Right lobe of liver (tissue), 4 donors: ENCODE measurements around the gene SLPI.

Experiments used
- POLR2A ChIP-seq: fragments of 450-650 bp; IDR thresholded peaks from one replicate; pipeline ENCODE4 v1.6.1; 2017; ENCODE audit warnings: antibody characterized with exemption, mild to moderate bottlenecking
- TF ChIP-seq, protein P1 (sequence below), 4 donors: fragments of 200-600 bp in 3 of 4; fragments of 450-650 bp in 1 of 4; IDR thresholded peaks; one replicate each; pipeline versions ENCODE4 v1.5.1 to v1.8.0; 2016 to 2022; ENCODE audit warnings: antibody characterized with exemption in 4 of 4, mild to moderate bottlenecking in 2 of 4
- donor health status: DM: no; HTN: no; CAD: no.
- donor health status: DM: no; HTN: no; CAD: no.
- donor health status: DM: no; HTN: yes; CAD: no.

DNA sequence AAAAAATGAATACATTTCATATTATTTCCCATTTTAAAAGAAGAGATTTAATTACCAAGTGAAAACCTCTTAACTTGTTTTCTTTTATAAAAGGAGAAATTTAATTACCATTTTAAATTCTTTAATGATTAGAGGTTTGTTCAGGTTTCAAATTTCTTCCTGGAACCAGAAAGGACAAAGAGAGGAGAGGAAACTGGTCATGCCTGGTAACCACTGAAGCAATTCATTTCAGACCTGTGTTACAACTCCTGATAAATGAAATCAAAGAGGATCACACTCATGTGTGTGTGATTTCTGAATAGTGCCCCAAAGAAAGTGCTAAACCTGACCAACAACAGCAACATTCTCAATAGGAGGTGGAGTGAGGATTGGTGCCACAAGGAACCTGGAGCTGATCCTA lies 12.6 kb upstream of the SLPI start:
- TF ChIP-seq, protein P1, sequence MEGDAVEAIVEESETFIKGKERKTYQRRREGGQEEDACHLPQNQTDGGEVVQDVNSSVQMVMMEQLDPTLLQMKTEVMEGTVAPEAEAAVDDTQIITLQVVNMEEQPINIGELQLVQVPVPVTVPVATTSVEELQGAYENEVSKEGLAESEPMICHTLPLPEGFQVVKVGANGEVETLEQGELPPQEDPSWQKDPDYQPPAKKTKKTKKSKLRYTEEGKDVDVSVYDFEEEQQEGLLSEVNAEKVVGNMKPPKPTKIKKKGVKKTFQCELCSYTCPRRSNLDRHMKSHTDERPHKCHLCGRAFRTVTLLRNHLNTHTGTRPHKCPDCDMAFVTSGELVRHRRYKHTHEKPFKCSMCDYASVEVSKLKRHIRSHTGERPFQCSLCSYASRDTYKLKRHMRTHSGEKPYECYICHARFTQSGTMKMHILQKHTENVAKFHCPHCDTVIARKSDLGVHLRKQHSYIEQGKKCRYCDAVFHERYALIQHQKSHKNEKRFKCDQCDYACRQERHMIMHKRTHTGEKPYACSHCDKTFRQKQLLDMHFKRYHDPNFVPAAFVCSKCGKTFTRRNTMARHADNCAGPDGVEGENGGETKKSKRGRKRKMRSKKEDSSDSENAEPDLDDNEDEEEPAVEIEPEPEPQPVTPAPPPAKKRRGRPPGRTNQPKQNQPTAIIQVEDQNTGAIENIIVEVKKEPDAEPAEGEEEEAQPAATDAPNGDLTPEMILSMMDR (IDR thresholded peaks at IDR 0.05) = no peak
- no peak for TF ChIP-seq POLR2A
